ENCODE results near the gene KHDC4.

The KHDC4 gene

DNA sequence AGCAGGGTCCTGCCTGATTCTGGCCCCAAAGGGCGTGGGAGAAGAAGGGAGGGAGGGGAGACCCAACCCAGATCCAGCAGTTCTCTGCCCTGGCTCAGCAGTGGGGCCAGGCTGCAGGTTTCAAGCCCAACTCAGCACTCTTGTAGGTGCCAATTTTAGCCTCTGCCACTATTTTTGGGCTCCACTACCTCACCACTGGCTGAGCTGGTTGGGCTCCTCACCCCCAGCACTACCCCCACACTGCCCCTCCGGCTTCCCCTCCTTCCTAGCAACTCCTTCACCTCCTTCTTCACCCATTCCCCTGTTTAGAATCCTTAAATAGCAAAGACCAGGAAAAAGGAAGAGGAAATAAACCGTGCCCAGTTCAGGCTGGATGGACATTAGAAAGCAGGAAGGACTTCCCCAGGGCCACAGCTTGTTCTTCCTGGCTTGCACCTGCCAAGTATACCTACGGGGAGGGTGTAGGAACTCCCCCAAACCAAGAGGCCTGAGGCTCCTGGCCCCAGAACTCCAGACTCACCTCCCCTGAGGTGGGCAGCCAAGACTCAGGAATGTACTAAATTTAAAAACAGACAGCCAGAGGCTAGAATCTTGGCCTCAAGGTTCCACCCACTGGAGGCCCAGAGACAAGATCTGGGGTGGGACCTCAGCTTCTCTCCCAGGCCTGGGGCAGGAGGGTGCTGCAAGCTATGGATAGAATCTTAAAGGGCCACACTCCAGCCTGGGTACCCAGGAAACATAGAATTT lies 45.6 kb upstream of the KHDC4 start:
- no peak for ATAC-seq
- no peak for TF ChIP-seq CSDC2 (CRISPR knock-in tag; IDR thresholded peaks at IDR 0.05)
- TF ChIP-seq, protein P1, sequence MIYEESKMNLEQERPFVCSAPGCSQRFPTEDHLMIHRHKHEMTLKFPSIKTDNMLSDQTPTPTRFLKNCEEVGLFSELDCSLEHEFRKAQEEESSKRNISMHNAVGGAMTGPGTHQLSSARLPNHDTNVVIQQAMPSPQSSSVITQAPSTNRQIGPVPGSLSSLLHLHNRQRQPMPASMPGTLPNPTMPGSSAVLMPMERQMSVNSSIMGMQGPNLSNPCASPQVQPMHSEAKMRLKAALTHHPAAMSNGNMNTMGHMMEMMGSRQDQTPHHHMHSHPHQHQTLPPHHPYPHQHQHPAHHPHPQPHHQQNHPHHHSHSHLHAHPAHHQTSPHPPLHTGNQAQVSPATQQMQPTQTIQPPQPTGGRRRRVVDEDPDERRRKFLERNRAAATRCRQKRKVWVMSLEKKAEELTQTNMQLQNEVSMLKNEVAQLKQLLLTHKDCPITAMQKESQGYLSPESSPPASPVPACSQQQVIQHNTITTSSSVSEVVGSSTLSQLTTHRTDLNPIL (CRISPR knock-in tag; IDR thresholded peaks at IDR 0.05; ENCODE audit: low read depth) = no peak

DNA sequence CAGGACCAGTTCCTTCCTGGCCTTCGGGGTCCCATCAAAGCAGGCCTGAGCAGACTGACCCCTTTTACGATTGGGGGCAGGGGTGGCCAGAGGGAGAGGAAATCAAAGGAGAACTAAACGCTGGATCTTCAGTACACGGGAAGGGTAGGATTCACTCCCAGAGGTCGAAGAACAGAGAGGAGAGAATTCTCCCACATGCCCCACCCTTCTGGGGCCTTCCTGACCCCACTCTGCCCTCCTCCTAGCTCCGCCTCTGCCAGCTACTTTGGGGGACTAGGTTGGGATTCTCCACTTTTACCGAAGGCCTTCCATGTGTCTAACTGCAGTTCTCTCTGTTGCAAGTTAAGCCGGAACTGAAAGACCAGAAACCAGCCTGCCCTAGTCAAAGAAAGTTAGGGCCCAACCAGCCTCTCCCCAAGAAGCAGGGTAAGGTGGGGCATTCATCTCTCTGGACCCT lies 44.8 kb upstream of the KHDC4 start:
- ATAC-seq = peak; percentile 9; the same call in 2 of the 3 replicates
- TF ChIP-seq ZNF70 (CRISPR knock-in tag; IDR thresholded peaks at IDR 0.05) (no peak), PPARA (CRISPR knock-in tag; IDR thresholded peaks at IDR 0.05; ENCODE audit: borderline replicate concordance) (no peak), TCF4 (CRISPR knock-in tag; IDR thresholded peaks at IDR 0.05; ENCODE audit: borderline replicate concordance) (no peak), RARB (CRISPR knock-in tag; IDR thresholded peaks at IDR 0.05) (no peak), TOX (CRISPR knock-in tag; IDR thresholded peaks at IDR 0.05; ENCODE audit: borderline replicate concordance) (no peak), ZFP3 (CRISPR knock-in tag; IDR thresholded peaks at IDR 0.05) (no peak), ZC3H10 (CRISPR knock-in tag; IDR thresholded peaks at IDR 0.05) (no peak), CSDC2 (CRISPR knock-in tag; IDR thresholded peaks at IDR 0.05) (no peak), ZNF8 (CRISPR knock-in tag; IDR thresholded peaks at IDR 0.05) (no peak), BACH2 (CRISPR knock-in tag; IDR thresholded peaks at IDR 0.05; ENCODE audit: borderline replicate concordance) (no peak), OSR1 (CRISPR knock-in tag; IDR thresholded peaks at IDR 0.05) (no peak), ZNF565 (CRISPR knock-in tag; conservative IDR thresholded peaks at IDR 0.05; ENCODE audit: low read depth) (no peak), ESRRG (CRISPR knock-in tag; IDR thresholded peaks at IDR 0.05) (no peak), GLIS3 (CRISPR knock-in tag; IDR thresholded peaks at IDR 0.05) (no peak), ARNTL (CRISPR knock-in tag; IDR thresholded peaks at IDR 0.05; ENCODE audit: borderline replicate concordance, low read depth) (no peak)
- TF ChIP-seq, protein P2, sequence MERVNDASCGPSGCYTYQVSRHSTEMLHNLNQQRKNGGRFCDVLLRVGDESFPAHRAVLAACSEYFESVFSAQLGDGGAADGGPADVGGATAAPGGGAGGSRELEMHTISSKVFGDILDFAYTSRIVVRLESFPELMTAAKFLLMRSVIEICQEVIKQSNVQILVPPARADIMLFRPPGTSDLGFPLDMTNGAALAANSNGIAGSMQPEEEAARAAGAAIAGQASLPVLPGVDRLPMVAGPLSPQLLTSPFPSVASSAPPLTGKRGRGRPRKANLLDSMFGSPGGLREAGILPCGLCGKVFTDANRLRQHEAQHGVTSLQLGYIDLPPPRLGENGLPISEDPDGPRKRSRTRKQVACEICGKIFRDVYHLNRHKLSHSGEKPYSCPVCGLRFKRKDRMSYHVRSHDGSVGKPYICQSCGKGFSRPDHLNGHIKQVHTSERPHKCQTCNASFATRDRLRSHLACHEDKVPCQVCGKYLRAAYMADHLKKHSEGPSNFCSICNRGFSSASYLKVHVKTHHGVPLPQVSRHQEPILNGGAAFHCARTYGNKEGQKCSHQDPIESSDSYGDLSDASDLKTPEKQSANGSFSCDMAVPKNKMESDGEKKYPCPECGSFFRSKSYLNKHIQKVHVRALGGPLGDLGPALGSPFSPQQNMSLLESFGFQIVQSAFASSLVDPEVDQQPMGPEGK (CRISPR knock-in tag; IDR thresholded peaks at IDR 0.05; ENCODE audit: borderline replicate concordance) = no peak
- TF ChIP-seq, protein P1 (CRISPR knock-in tag; IDR thresholded peaks at IDR 0.05; ENCODE audit: low read depth) = no peak
- TF ChIP-seq, protein P3, sequence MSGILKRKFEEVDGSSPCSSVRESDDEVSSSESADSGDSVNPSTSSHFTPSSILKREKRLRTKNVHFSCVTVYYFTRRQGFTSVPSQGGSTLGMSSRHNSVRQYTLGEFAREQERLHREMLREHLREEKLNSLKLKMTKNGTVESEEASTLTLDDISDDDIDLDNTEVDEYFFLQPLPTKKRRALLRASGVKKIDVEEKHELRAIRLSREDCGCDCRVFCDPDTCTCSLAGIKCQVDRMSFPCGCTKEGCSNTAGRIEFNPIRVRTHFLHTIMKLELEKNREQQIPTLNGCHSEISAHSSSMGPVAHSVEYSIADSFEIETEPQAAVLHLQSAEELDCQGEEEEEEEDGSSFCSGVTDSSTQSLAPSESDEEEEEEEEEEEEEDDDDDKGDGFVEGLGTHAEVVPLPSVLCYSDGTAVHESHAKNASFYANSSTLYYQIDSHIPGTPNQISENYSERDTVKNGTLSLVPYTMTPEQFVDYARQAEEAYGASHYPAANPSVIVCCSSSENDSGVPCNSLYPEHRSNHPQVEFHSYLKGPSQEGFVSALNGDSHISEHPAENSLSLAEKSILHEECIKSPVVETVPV (CRISPR knock-in tag; IDR thresholded peaks at IDR 0.05) = no peak

DNA sequence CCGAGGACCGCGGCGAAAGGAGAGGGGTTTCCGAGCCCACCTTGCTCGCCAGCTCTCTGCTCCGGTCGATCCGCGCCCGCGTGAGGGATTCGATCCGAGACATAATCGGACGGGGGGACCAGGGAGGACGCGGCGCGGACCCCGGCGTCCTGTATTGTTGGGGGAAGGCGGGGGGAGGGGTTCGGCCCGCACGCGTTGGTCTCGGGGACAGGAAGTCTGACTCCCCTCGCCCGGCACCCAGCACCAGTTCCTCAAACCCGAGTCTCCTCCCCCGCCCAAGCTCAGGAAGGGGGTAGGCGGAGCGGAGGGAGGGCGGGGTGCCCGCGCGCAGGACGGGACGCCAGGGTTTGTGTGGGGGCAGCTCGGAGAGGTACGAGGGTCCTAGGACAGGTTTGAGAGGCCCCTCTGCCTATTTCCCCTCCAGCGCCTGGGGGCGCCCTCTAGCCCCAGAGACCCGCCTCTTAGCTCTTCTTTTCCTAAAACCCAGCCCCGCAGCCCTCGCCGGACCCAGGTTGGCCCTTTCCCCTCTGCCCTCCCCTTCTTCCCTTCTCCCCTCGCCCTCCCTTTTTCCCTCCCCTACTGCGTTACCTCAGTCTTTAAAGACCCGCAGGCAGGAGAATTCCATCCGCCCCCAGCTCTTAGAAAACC lies 44.2 kb upstream of the KHDC4 start, which contains the start of gene ARHGEF2:
Gene ARHGEF2 (minus strand): TSS at position 223 of the 648 bp plus-strand sequence. CDS start 120 bp downstream, at position 103.
- peak; percentile 71 for ATAC-seq

More for the DNA sequence above, 44.2 kb upstream of the KHDC4 start, which contains the start of gene ARHGEF2:
- TF ChIP-seq ZFP30 (CRISPR knock-in tag; IDR thresholded peaks at IDR 0.05) (no peak), GLIS3 (CRISPR knock-in tag; IDR thresholded peaks at IDR 0.05) (no peak), TCF4 (CRISPR knock-in tag; IDR thresholded peaks at IDR 0.05; ENCODE audit: borderline replicate concordance) (no peak), ARNTL (CRISPR knock-in tag; IDR thresholded peaks at IDR 0.05; ENCODE audit: borderline replicate concordance, low read depth) (no peak), CSDC2 (CRISPR knock-in tag; IDR thresholded peaks at IDR 0.05) (no peak), ZNF565 (CRISPR knock-in tag; conservative IDR thresholded peaks at IDR 0.05; ENCODE audit: low read depth) (no peak), SNAI2 (CRISPR knock-in tag; IDR thresholded peaks at IDR 0.05) (no peak), ZNF70 (CRISPR knock-in tag; IDR thresholded peaks at IDR 0.05) (no peak), ZFP3 (CRISPR knock-in tag; IDR thresholded peaks at IDR 0.05) (no peak), RARB (CRISPR knock-in tag; IDR thresholded peaks at IDR 0.05) (no peak), TOX (CRISPR knock-in tag; IDR thresholded peaks at IDR 0.05; ENCODE audit: borderline replicate concordance) (no peak), ZNF8 (CRISPR knock-in tag; IDR thresholded peaks at IDR 0.05) (no peak), ESRRG (CRISPR knock-in tag; IDR thresholded peaks at IDR 0.05) (no peak), OSR1 (CRISPR knock-in tag; IDR thresholded peaks at IDR 0.05) (no peak)
- TF ChIP-seq, protein P4, sequence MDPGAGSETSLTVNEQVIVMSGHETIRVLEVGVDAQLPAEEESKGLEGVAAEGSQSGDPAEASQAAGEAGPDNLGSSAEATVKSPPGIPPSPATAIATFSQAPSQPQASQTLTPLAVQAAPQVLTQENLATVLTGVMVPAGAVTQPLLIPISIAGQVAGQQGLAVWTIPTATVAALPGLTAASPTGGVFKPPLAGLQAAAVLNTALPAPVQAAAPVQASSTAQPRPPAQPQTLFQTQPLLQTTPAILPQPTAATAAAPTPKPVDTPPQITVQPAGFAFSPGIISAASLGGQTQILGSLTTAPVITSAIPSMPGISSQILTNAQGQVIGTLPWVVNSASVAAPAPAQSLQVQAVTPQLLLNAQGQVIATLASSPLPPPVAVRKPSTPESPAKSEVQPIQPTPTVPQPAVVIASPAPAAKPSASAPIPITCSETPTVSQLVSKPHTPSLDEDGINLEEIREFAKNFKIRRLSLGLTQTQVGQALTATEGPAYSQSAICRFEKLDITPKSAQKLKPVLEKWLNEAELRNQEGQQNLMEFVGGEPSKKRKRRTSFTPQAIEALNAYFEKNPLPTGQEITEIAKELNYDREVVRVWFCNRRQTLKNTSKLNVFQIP (CRISPR knock-in tag; IDR thresholded peaks at IDR 0.05; ENCODE audit: borderline replicate concordance, low read depth) = no peak
- TF ChIP-seq, protein P3 (CRISPR knock-in tag; IDR thresholded peaks at IDR 0.05) = no peak
- TF ChIP-seq, protein P2 (CRISPR knock-in tag; IDR thresholded peaks at IDR 0.05; ENCODE audit: borderline replicate concordance) = no peak

Data from SK-N-SH treated with all-trans-retinoic acid at 6 μM for 48 hours (cell line).